Measurements from ENCODE around the gene SH3BP1. TPM values are rescaled to one million over a fixed set of nuclear protein-coding genes. Genes with fewer than 3 reads are reported as not detected.

Gene SH3BP1
- total and polyA plus RNA-seq, 2 of the 13 experiments (the other 11 are each of a cell fraction or from before 2014, with no cell fraction given): 8.4 to 18.5 TPM

GRCh38 chr22:37676736-37677492, 37.4 kb downstream of the SH3BP1 start (continued):
- no peak for TF ChIP-seq ZNF580 (CRISPR knock-in tag; IDR thresholded peaks at IDR 0.05; ENCODE audit: borderline replicate concordance, low read depth)
- TF ChIP-seq ZNF557 (CRISPR knock-in tag; IDR thresholded peaks at IDR 0.05): no peak
- no peak for TF ChIP-seq GMEB2 (CRISPR knock-in tag; IDR thresholded peaks at IDR 0.05; ENCODE audit: low read depth)
- 0 out of 2 replicates have a peak, but pooled peaks have one; percentile 9 for TF ChIP-seq TFE3 (CRISPR knock-in tag; IDR thresholded peaks at IDR 0.05)
- TF ChIP-seq SIX1 (CRISPR knock-in tag; IDR thresholded peaks at IDR 0.05; ENCODE audit: borderline replicate concordance): no peak
- no peak for TF ChIP-seq ZBTB38 (CRISPR knock-in tag; IDR thresholded peaks at IDR 0.05)
- peak; percentile 62; the same call in 1 of the 2 replicates for TF ChIP-seq PAXIP1 (CRISPR knock-in tag; conservative IDR thresholded peaks at IDR 0.05)
- 0 out of 2 replicates have a peak, but pooled peaks have one; percentile 26 for TF ChIP-seq PITX1 (CRISPR knock-in tag; IDR thresholded peaks at IDR 0.05)
- TF ChIP-seq GATAD1 (CRISPR knock-in tag; IDR thresholded peaks at IDR 0.05): no peak
- no peak for TF ChIP-seq ZNF530 (CRISPR knock-in tag; IDR thresholded peaks at IDR 0.05; ENCODE audit: low read depth)
- TF ChIP-seq ZMYM3 (CRISPR knock-in tag; IDR thresholded peaks at IDR 0.05): peak; percentile 57; the same call in 1 of the 2 replicates
- TF ChIP-seq AGO2 (optimal IDR thresholded peaks at IDR 0.05; ENCODE audit: low read depth, low read length): peak; percentile 67
- TF ChIP-seq ZNF567 (CRISPR knock-in tag; IDR thresholded peaks at IDR 0.05; ENCODE audit: borderline replicate concordance): no peak
- 0 out of 2 replicates have a peak, but pooled peaks have one; percentile 23 for TF ChIP-seq MTERF4 (CRISPR knock-in tag; IDR thresholded peaks at IDR 0.05)
- TF ChIP-seq ZNF687 (CRISPR knock-in tag; IDR thresholded peaks at IDR 0.05): peak; percentile 81
- peak; percentile 55; the same call in 1 of the 2 replicates for TF ChIP-seq CREB1 (IDR thresholded peaks at IDR 0.05)
- no peak for TF ChIP-seq CREB1 (CRISPR knock-in tag; IDR thresholded peaks at IDR 0.05)

All from HepG2 (cell line).